ENCODE results near the gene GK. TPM values are rescaled to one million over a fixed set of nuclear protein-coding genes. Genes with fewer than 3 reads are reported as not detected.
"Not testable (repeated sequence)": the region's sequence is repeated elsewhere in the genome, so short reads cannot be mapped to it uniquely, and the experiment has no call there.

GK gene
- total RNA-seq, 2 donors from 2014 or later = 8.9 to 10.2 TPM

DNA sequence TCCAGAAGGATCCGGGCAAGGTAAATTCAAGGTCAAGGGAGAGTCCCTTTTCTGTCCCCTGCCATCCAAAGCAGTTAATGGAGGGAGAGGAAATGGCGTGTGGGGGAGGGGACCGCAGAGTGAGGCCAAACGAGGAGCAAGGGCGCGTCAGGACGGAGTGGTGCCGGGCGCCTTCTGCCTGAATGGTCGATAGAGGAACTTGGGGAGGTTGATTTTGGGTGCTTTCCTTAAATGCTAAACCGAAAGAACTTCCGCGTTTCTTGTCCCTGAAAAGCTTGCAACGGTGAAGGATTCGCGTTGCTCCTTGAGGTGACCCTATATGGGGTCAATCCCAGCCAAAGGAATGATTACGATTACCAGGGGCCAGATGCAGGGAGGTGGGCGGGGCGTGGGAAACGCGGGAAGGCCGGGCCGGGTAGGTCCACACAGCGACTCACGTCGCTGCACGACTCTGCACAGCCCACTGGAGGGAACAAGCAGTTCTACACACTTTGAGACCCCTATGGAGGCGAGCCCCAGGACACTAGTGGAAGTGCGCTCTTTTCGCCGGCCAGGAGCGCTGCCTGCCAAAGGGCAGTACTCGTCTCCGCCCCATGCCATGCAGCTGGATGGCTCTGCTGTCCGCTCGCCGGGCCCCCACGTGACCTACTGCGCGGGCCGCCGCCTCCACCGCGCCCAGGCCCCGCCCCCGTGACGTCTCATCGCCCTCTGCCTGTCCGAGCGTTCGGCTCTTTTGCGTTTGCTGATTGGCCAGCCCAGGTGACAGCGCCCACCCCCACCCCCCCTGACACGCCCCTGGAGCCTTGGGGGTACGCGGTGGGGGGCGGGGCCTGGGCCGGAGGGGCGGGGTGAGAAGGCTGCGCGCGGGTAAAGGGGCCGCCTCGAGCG is 452 bp upstream of the GK start:
- H3K36me3 Mint-ChIP-seq (ENCODE audit: low read depth) = no peaks in the 10 kb centered on the region
- TF ChIP-seq, protein P1, sequence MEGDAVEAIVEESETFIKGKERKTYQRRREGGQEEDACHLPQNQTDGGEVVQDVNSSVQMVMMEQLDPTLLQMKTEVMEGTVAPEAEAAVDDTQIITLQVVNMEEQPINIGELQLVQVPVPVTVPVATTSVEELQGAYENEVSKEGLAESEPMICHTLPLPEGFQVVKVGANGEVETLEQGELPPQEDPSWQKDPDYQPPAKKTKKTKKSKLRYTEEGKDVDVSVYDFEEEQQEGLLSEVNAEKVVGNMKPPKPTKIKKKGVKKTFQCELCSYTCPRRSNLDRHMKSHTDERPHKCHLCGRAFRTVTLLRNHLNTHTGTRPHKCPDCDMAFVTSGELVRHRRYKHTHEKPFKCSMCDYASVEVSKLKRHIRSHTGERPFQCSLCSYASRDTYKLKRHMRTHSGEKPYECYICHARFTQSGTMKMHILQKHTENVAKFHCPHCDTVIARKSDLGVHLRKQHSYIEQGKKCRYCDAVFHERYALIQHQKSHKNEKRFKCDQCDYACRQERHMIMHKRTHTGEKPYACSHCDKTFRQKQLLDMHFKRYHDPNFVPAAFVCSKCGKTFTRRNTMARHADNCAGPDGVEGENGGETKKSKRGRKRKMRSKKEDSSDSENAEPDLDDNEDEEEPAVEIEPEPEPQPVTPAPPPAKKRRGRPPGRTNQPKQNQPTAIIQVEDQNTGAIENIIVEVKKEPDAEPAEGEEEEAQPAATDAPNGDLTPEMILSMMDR (conservative IDR thresholded peaks at IDR 0.05) = no peak
- WGBS, 2 experiments (ENCODE audit: insufficient coverage in 1 of 2, insufficient read length in 1 of 2) = 0 to 1% methylated on average over 6 to 50 of the region's 65 CpGs
- Histone ChIP-seq H3K4me3 (ENCODE audit: low read length) (peak overlapping the region; percentile 80), H3K9ac (ENCODE audit: extremely low read depth, low read length, poor library complexity, severe bottlenecking) (peak overlapping the region; percentile 15), H3K36me3 (ENCODE audit: control insufficient read depth, insufficient read depth, low read length) (no peaks in the 10 kb centered on the region), H3K9me3 (ENCODE audit: control insufficient read depth, low read length) (no peaks in the 10 kb centered on the region), H3K4me1 (ENCODE audit: control insufficient read depth, insufficient read depth, low read length) (no peaks in the 10 kb centered on the region), H3K27me3 (ENCODE audit: control insufficient read depth, insufficient read depth, low read length, poor library complexity, severe bottlenecking) (no peaks in the 10 kb centered on the region), H3K27ac (ENCODE audit: low read depth, low read length) (no peak overlapping the region)
- H3K9me3 Mint-ChIP-seq = no peaks in the 10 kb centered on the region
- DNase-seq = peak; percentile 97
- H3K27me3 Mint-ChIP-seq (ENCODE audit: insufficient read depth) = peaks cover 7% of the 10 kb centered on the region
- peak overlapping the region; percentile 96 for H3K27ac Mint-ChIP-seq
- H3K4me1 Mint-ChIP-seq = peaks cover 13% of the 10 kb centered on the region
- H3K4me3 Mint-ChIP-seq = peak overlapping the region; percentile 82

DNA sequence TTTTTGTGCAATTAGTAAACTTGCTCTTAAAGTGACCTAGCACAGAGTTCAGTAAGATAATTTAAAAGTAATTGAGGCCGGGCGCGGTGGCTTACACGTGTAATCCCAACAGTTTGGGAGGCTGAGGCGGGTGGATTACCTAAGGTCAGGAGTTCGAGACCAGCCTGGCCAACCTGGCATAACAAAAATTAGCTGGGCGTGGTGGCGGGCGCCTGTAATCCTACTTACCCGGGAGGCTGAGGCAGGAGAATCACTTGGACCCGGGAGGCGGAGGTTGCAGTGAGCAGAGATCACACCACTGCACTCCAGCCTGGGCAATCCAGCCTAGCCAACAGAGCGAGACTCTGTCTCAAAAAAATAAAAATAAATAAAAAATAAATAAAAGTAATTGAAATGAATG is 1.2 kb downstream of the GK start:
- 90 to 95% methylated on average over 2 to 12 of the region's 13 CpGs for WGBS, 2 experiments (ENCODE audit: insufficient coverage in 1 of 2, insufficient read length in 1 of 2)
- not testable (repeated sequence) for H3K27ac Mint-ChIP-seq; H3K9me3 ChIP-seq (ENCODE audit: control insufficient read depth, low read length)

DNA sequence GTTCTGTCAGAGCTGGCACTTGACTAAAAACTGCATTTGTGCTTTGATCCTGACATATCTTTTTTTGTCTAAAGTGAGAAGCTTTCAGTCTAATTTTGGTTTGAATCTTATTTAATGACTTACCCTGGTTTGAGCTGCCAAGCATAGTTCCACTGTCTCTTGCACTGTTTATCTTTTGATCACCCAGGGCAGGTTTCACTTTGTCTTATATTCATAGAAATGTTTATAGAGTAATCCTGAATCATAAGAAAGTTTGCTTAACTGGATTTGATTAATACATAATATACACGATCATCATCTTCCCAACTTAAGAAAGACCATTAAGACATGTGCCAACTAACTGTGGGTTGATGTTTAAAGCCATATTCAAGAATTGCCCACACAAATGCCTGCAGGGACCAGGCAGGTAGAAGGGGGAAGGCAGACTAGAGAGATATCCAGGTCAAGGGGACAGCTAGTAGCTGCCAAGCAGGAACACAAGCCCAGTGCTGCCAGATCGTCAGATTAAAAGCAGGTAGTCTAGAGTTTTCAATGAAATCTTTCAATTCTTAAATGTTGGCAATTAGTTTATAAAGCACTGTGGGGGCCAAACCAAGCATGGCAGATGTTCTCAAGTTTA is 1.9 kb downstream of the GK start:
- TF ChIP-seq, protein P1 (conservative IDR thresholded peaks at IDR 0.05) = no peak
- no peaks in the 10 kb centered on the region for H3K27me3 ChIP-seq (ENCODE audit: control insufficient read depth, insufficient read depth, low read length, poor library complexity, severe bottlenecking)

More for the DNA sequence above, 1.2 kb downstream of the GK start:
- not testable (repeated sequence) for H3K36me3 Mint-ChIP-seq (ENCODE audit: low read depth); H3K27ac ChIP-seq (ENCODE audit: low read depth, low read length); H3K9ac ChIP-seq (ENCODE audit: extremely low read depth, low read length, poor library complexity, severe bottlenecking); H3K36me3 ChIP-seq (ENCODE audit: control insufficient read depth, insufficient read depth, low read length); H3K9me3 Mint-ChIP-seq; DNase-seq; H3K27me3 ChIP-seq (ENCODE audit: control insufficient read depth, insufficient read depth, low read length, poor library complexity, severe bottlenecking); H3K4me1 ChIP-seq (ENCODE audit: control insufficient read depth, insufficient read depth, low read length); H3K27me3 Mint-ChIP-seq (ENCODE audit: insufficient read depth)
- H3K4me1 Mint-ChIP-seq = peaks cover 13% of the 10 kb centered on the region
- H3K4me3 Mint-ChIP-seq = peak overlapping the region; percentile 82
- H3K4me3 ChIP-seq (ENCODE audit: low read length) = peak overlapping the region; percentile 76

More for the DNA sequence above, 1.9 kb downstream of the GK start:
- WGBS, 2 experiments (ENCODE audit: insufficient coverage in 1 of 2, insufficient read length in 1 of 2) = 94% methylated on average over 1 of the region's 2 CpGs; no CpG with 5 or more reads in 1 of the 2 experiments
- DNase-seq = no peak
- no peaks in the 10 kb centered on the region for H3K4me1 ChIP-seq (ENCODE audit: control insufficient read depth, insufficient read depth, low read length)
- Mint-ChIP-seq H3K27me3 (ENCODE audit: insufficient read depth) (peaks cover 7% of the 10 kb centered on the region), H3K4me3 (no peak overlapping the region), H3K4me1 (peaks cover 13% of the 10 kb centered on the region), H3K27ac (no peak overlapping the region), H3K36me3 (ENCODE audit: low read depth) (no peaks in the 10 kb centered on the region), H3K9me3 (no peaks in the 10 kb centered on the region)
- no peak overlapping the region for H3K9ac ChIP-seq (ENCODE audit: extremely low read depth, low read length, poor library complexity, severe bottlenecking)
- no peaks in the 10 kb centered on the region for H3K36me3 ChIP-seq (ENCODE audit: control insufficient read depth, insufficient read depth, low read length)
- H3K27ac ChIP-seq (ENCODE audit: low read depth, low read length) = no peak overlapping the region
- H3K9me3 ChIP-seq (ENCODE audit: control insufficient read depth, low read length) = no peaks in the 10 kb centered on the region
- H3K4me3 ChIP-seq (ENCODE audit: low read length) = no peak overlapping the region

Measured in endodermal cell (in vitro differentiated cells).